ENCODE results near the gene ADAT1. TPM values are rescaled to one million over a fixed set of nuclear protein-coding genes. Genes with fewer than 3 reads are reported as not detected.

ADAT1 gene
- total RNA-seq, 2 donors from 2014 or later: 41.2 to 46.3 TPM

- Histone ChIP-seq H3K9me3 (no peaks in the 10 kb centered on the region), H3K27ac (no peak overlapping the region), H3K36me3 (peaks cover 45% of the 10 kb centered on the region), H3K4me1 (ENCODE audit: control insufficient read depth in 1 of 2, low read depth in 2 of 2) (peaks cover 0 to 5% of the 10 kb centered on the region in 2 donors), H3K27me3 (replicated peaks; ENCODE audit: insufficient read depth) (no peaks in the 10 kb centered on the region), H3K4me3 (no peak overlapping the region)
- TF ChIP-seq CTCF (IDR thresholded peaks at IDR 0.05): no peak
- ATAC-seq (ENCODE audit: insufficient number of reproducible peaks, low FRiP score, low read depth) (no peak), DNase-seq (ENCODE audit: low spot score) (no peak)
These were observed 7.5 kb downstream of the ADAT1 start for GRCh38 chr16:75615619-75616018.

GRCh38 chr16:75614066-75614897 is 8.8 kb downstream of the ADAT1 start:
- no peaks in the 10 kb centered on the region for H3K9me3 ChIP-seq
- H3K4me1 ChIP-seq (ENCODE audit: control insufficient read depth in 1 of 2, low read depth in 2 of 2): no peaks in the 10 kb centered on the region
- peaks cover 42% of the 10 kb centered on the region for H3K36me3 ChIP-seq
- no peak for TF ChIP-seq CTCF (IDR thresholded peaks at IDR 0.05)
- DNase-seq (ENCODE audit: low spot score) (no peak), ATAC-seq (ENCODE audit: insufficient number of reproducible peaks, low FRiP score, low read depth) (no peak)
- H3K27ac ChIP-seq: no peak overlapping the region
- no peaks in the 10 kb centered on the region for H3K27me3 ChIP-seq (replicated peaks; ENCODE audit: insufficient read depth)
- H3K4me3 ChIP-seq: no peak overlapping the region

GRCh38 chr16:75606507-75606906 is 16.6 kb downstream of the ADAT1 start:
- TF ChIP-seq CTCF (IDR thresholded peaks at IDR 0.05): no peak
- Histone ChIP-seq H3K9me3 (no peaks in the 10 kb centered on the region), H3K27me3 (replicated peaks; ENCODE audit: insufficient read depth) (no peaks in the 10 kb centered on the region), H3K4me3 (no peak overlapping the region), H3K4me1 (ENCODE audit: control insufficient read depth in 1 of 2, low read depth in 2 of 2) (no peaks in the 10 kb centered on the region), H3K27ac (no peak overlapping the region), H3K36me3 (peaks cover 28% of the 10 kb centered on the region)
- DNase-seq (ENCODE audit: low spot score) (no peak), ATAC-seq (ENCODE audit: insufficient number of reproducible peaks, low FRiP score, low read depth) (no peak)

- H3K4me1 ChIP-seq (ENCODE audit: control insufficient read depth in 1 of 2, low read depth in 2 of 2): peaks cover 0 to 13% of the 10 kb centered on the region in 2 donors
- H3K9me3 ChIP-seq: no peaks in the 10 kb centered on the region
- peaks cover 28% of the 10 kb centered on the region for H3K36me3 ChIP-seq
- no peaks in the 10 kb centered on the region for H3K27me3 ChIP-seq (replicated peaks; ENCODE audit: insufficient read depth)
- H3K4me3 ChIP-seq: no peak overlapping the region
- no peak overlapping the region for H3K27ac ChIP-seq
- DNase-seq (ENCODE audit: low spot score) (no peak), ATAC-seq (ENCODE audit: insufficient number of reproducible peaks, low FRiP score, low read depth) (no peak)
- no peak for TF ChIP-seq CTCF (IDR thresholded peaks at IDR 0.05)
These were observed 19.8 kb downstream of the ADAT1 start for GRCh38 chr16:75603241-75603640.

- Histone ChIP-seq H3K36me3 (peaks cover 34% of the 10 kb centered on the region), H3K4me1 (ENCODE audit: control insufficient read depth in 1 of 2, low read depth in 2 of 2) (peaks cover 0 to 22% of the 10 kb centered on the region in 2 donors), H3K27me3 (replicated peaks; ENCODE audit: insufficient read depth) (no peaks in the 10 kb centered on the region), H3K27ac (peak overlapping the region; percentile 55 to 58), H3K4me3 (no peak overlapping the region), H3K9me3 (no peaks in the 10 kb centered on the region)
- ATAC-seq (ENCODE audit: insufficient number of reproducible peaks, low FRiP score, low read depth): no peak
- TF ChIP-seq CTCF (IDR thresholded peaks at IDR 0.05): no peak
- DNase-seq (ENCODE audit: low spot score): no peak
These were observed 23.4 kb downstream of the ADAT1 start for GRCh38 chr16:75599452-75600277.
